GM12874 (cell line): ENCODE results near the gene MYO9A.

Experiments used
- TF ChIP-seq, protein P1 (sequence below): IDR thresholded peaks from 2 replicates; pipeline ENCODE4 v1.5.1; 2011; ENCODE audit warnings: low read depth, mild to moderate bottlenecking, control low read depth, low read length, moderate library complexity; ENCODE audit not compliant: insufficient read depth

Gene MYO9A

DNA sequence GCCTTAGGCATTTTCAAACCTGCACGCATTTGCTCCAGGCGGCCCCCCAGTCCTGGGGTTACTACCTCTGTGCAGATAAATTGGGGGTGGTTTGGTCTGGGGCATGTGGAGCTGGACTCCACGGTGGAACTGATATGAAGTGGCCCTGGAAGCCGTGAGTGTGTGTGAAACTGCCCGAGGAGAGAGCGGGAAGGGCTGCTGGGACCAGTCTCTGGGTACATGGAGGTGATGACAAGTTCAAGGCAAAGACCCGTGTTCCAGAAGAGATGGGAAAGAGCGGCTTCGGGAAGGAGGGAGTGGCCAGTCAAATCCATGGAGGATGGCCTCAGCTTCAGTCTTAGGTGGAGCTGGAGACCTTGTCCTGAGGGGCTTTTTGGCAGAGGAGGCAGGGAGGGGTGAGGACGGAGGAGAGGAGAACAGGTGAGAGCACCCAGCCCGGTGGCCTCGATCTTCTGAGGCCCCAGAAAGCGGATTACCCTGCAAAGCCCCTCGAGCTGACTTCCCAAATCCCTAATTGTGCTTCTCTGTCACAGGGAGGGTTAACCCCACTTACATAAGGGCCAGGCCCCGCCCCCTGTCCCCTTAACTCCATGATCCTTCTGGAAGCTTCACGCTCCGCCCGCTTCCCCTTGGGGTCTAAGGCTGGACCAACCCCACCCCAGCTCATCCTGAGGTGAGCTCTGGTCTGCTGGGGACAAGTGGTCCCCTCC lies 309.5 kb downstream of the MYO9A start:
- TF ChIP-seq, protein P1, sequence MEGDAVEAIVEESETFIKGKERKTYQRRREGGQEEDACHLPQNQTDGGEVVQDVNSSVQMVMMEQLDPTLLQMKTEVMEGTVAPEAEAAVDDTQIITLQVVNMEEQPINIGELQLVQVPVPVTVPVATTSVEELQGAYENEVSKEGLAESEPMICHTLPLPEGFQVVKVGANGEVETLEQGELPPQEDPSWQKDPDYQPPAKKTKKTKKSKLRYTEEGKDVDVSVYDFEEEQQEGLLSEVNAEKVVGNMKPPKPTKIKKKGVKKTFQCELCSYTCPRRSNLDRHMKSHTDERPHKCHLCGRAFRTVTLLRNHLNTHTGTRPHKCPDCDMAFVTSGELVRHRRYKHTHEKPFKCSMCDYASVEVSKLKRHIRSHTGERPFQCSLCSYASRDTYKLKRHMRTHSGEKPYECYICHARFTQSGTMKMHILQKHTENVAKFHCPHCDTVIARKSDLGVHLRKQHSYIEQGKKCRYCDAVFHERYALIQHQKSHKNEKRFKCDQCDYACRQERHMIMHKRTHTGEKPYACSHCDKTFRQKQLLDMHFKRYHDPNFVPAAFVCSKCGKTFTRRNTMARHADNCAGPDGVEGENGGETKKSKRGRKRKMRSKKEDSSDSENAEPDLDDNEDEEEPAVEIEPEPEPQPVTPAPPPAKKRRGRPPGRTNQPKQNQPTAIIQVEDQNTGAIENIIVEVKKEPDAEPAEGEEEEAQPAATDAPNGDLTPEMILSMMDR = no peak

DNA sequence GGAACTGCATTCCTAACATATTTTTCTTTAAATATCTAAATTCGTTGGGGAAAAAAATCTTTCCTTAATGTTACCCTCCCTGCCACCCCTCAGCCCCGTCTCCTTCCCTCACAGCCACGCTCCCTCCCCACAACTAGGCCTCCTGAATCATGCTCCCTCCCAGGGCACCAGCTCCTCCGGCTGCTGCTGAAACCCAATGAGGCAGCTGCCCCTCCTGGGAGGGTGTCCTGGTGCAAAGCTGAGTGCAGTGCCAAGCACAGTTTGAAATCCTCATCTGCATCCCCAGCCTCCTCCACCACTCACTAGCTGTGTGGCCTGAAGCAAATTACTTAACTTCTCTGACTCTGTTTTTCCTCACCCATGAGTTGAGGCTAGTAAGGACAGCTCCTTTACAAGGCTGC lies 310.3 kb downstream of the MYO9A start:
- TF ChIP-seq, protein P1 = no peak

DNA sequence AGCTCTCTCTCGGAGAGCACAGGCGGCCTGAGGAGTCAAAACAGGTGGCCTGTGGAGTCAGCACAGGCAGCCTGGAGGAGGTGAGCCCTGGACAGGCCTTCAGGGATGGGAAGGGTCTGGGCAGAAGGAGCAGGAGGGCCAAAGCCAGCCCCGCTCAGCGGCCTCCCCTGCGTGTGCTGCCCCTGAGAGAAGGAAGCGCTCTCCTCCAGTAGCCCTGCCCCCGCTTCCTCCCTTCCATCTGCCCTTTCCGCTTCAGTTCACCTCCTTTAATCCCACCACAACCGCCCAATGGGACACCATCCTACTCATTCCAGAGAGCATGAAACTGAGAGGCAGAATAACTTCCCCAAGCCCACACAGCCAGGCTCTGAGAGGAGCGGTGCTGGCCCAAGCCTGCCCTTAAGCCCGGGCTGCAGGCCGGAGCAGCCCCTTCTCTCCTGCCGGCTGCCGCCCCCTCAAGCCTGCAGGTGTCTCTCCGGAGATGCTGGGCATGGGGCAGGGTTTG lies 310.8 kb downstream of the MYO9A start:
- TF ChIP-seq, protein P1 = no peak

DNA sequence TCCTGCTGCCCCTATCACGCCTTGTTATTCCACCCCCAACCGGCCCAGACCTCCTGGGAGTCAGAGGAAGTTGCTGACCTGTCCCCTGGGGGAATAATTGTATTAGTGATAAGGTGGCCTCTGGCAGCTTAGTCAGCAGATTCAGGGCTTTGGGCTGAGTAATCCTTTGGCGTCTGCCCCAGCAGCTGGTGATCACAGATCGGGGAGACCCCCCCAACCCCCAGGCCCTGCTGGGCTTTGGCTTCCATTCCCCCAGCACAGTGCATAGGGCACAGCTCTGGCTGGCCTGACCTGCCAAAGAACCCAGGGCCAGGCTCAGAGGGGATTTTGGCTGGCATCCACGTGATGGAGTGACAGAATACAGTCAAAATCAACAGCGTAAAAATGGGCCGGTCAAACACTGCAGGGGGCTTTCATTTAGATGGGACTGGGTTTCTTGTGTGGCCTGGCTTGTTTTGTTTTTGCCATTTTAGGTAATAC lies 311.5 kb downstream of the MYO9A start:
- TF ChIP-seq, protein P1 = no peak

DNA sequence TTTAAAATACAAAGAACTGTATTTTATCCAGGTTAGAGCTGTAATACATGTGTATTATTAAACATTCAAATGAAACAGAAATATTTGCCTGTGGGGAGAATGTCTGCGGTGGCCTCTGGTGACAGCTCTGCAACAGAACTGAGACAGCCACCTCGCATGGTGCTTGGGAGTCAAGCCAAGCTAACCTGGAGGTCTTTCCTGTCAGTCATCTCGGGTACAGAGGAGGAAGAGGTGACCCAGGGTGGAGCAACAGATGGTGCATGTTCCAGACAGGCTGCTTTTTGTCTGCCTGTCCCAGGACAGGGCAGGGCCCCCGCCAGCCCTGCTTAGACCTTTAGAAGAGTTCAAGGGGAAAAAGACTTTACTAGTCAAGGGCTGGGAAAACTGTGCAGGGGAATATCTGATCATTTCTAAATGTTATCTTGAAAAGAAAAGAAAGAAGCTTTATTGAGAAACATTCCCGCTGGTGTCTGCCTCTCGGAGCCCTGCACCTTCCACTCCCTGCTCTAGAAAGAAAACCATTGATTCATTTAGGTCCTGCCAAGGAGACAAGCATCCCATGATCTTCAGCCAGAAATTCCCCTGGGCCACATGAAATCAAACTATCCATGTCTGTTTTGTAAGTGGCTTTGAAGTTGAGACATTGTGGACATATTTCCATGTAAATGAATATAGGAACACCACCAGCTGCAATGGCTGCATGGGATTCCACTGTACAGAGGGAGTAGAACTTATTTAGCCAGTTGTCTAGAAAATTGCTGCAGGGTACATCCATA lies 313.1 kb downstream of the MYO9A start:
- TF ChIP-seq, protein P1 = no peak

DNA sequence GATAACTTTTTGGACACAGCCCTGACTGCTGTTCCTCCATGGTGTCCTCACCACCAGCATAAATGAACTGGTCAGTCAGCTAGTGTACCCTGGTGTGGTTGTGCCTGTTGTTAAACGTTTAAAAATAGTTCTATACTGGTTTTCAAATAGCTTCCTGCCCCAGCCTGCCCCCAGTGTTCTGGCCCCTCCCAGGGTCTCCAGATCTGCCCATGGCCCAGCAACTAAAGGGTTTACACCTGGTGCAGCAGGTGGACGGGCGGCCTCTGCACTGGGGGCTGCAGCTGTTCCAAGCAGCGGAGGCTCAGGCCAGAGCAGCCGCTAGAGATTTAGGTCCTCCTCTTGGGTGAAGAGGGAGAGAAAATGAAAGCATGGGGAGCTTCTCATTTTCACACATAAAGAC lies 313.7 kb downstream of the MYO9A start:
- TF ChIP-seq, protein P1 = no peak

DNA sequence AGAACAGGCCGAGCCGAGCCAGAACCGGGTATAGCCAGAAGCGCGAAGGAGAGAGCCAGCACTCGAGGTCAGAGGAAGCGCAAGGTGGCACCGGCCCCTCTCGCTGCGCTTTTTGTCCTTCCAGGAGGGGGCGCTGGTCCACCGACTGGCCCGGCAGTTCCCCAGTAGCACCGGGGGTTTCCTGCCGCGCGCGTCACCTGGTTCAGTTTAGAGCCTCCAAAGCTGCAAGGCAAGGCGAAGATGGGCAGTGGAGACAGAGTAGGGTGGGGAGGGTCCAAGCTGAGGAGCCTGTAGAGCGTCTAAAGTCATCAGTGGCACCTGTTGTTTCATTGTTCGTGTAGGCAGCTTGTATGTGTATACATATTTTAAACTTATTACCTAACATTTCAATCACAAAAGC lies 315.2 kb downstream of the MYO9A start:
- TF ChIP-seq, protein P1 = peak; percentile 71
